ENCODE data around the gene PRICKLE2.

PRICKLE2 gene

GRCh38 chr3:64187065-64187959, 38.0 kb downstream of the PRICKLE2 start:
- DNase-seq: no peak

GRCh38 chr3:64186667-64187064, 38.6 kb downstream of the PRICKLE2 start:
- DNase-seq: no peak

- DNase-seq: no peak
These were observed 39.8 kb downstream of the PRICKLE2 start for GRCh38 chr3:64185436-64185835.

GRCh38 chr3:64184621-64185020, 40.6 kb downstream of the PRICKLE2 start:
- no peak for DNase-seq

- no peak for DNase-seq
These were observed 45.4 kb downstream of the PRICKLE2 start for GRCh38 chr3:64179860-64180259.

- no peak for DNase-seq
These were observed 46.0 kb downstream of the PRICKLE2 start for GRCh38 chr3:64179249-64179648.

- no peak for DNase-seq
These were observed 46.8 kb downstream of the PRICKLE2 start for GRCh38 chr3:64178419-64178818.

- no peak for DNase-seq
These were observed 48.7 kb downstream of the PRICKLE2 start for GRCh38 chr3:64176461-64176996.

- no peak for DNase-seq
These were observed 50.9 kb downstream of the PRICKLE2 start for GRCh38 chr3:64174328-64174727.

GRCh38 chr3:64173563-64173962, 51.7 kb downstream of the PRICKLE2 start:
- DNase-seq: no peak

GRCh38 chr3:64170270-64170669, 55.0 kb downstream of the PRICKLE2 start:
- DNase-seq: no peak

- no peak for DNase-seq
These were observed 57.4 kb downstream of the PRICKLE2 start for GRCh38 chr3:64167868-64168267.

- DNase-seq: no peak
These were observed 57.9 kb downstream of the PRICKLE2 start for GRCh38 chr3:64167351-64167750.

- DNase-seq: no peak
These were observed 58.6 kb downstream of the PRICKLE2 start for GRCh38 chr3:64166584-64167162.

GRCh38 chr3:64164349-64164748, 60.9 kb downstream of the PRICKLE2 start:
- DNase-seq: no peak

GRCh38 chr3:64163755-64164148, 61.5 kb downstream of the PRICKLE2 start:
- DNase-seq: no peak

GRCh38 chr3:64163019-64163754, 62.1 kb downstream of the PRICKLE2 start:
- no peak for DNase-seq

- DNase-seq: no peak
These were observed 63.7 kb downstream of the PRICKLE2 start for GRCh38 chr3:64161481-64161952.

- no peak for DNase-seq
These were observed 65.1 kb downstream of the PRICKLE2 start for GRCh38 chr3:64160000-64160695.

GRCh38 chr3:64158334-64158733, 66.9 kb downstream of the PRICKLE2 start:
- DNase-seq: no peak

- DNase-seq: no peak
These were observed 67.9 kb downstream of the PRICKLE2 start for GRCh38 chr3:64157150-64158035.

- no peak for DNase-seq
These were observed 69.9 kb downstream of the PRICKLE2 start for GRCh38 chr3:64155328-64155727.
